Fibroblast of lung (primary cell): Measurements from ENCODE around the gene OSBPL9.

ENCODE experiments used
- CTCF ChIP-seq, 2 donors: IDR thresholded peaks in 1 of 2; conservative IDR thresholded peaks in 1 of 2; 1 replicate in 1 of 2; 2 replicates in 1 of 2; pipeline ENCODE4 v1.5.1; 2011 to 2012; ENCODE audit warnings: low read length in 2 of 2, control low read depth in 1 of 2, inconsistent platforms in 1 of 2, low read depth in 1 of 2, mild to moderate bottlenecking in 1 of 2
- EZH2 ChIP-seq: IDR thresholded peaks from 2 replicates; pipeline ENCODE4 v1.5.1; 2012; ENCODE audit warnings: low read length, control low read depth, mild to moderate bottlenecking; ENCODE audit errors: missing control alignments

DNA sequence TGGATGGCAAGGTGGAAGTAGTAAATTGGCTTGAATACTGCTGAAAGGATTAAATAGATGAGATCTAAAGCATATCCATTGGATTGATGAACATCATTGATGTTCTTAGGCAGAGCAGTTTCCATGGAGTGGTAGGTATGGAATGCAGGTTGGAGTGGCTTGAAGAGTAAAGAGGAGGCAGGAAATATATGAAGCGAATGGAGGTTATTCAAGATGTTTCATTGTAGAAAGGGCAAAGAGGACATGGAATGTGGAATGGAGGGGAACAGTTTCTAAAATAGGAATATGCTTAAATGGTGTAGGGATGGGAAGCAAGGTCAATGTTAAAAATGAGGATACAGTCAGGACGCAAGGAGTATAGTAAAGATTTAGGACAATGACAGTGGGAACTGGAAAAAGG lies 6.1 kb downstream of the OSBPL9 start:
- TF ChIP-seq CTCF (conservative IDR thresholded peaks at IDR 0.05 in 1 of 2, IDR thresholded peaks at IDR 0.05 in 1 of 2; ENCODE audit: low read depth in 1 of 2, low read length in 2 of 2) (no peak), EZH2 (no peak)
